Fibroblast of skin of abdomen (primary cell): ENCODE results near the gene LY86.

Source experiments
- DNase-seq: peaks from one replicate; pipeline ENCODE4 v3.0.0-alpha.2; 2013

Gene LY86

GRCh38 chr6:6683969-6684833, 95.7 kb downstream of the LY86 start:
- no peak for DNase-seq

DNA sequence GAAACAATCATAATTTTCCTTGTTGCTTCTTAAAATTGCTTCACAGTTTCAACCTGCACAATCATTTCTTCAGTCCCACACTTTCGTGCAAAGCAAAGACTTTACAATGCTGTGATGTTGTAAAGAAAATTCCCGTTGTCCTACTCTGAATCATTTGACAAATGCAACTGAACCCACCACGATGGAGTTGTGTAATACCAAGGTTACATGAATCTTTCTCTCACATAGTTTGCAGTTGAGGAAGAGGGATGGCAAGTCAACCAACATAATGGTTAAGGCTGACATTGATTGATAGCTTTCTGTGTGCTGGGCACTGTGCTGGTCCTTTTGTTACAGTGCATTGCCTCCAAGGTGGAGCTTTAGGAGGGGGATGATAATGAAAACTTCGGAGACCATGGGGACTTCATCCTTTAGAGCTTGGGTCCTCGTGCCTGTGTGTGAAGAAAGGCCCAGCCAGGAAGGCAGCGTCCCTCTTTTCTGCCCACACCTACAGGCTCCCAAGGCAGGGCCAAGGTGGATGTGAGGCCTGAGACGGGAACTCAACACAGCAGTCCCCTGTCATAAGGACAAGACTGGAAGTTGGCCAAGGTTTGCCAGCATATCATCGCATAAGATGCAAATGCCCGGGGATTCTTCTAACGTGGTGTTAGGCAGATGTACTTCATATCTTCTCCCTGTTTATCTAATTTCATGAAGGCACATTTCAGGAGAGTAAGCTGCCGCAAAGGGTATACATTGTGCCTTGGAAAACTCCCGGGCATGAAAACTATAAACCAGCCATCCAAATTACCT, 96.9 kb downstream of the LY86 start:
- peak; percentile 51 for DNase-seq

GRCh38 chr6:6686176-6686575, 97.7 kb downstream of the LY86 start:
- no peak for DNase-seq

- DNase-seq, result no peak
Observed at GRCh38 chr6:6686748-6687601, 98.5 kb downstream of the LY86 start.

DNA sequence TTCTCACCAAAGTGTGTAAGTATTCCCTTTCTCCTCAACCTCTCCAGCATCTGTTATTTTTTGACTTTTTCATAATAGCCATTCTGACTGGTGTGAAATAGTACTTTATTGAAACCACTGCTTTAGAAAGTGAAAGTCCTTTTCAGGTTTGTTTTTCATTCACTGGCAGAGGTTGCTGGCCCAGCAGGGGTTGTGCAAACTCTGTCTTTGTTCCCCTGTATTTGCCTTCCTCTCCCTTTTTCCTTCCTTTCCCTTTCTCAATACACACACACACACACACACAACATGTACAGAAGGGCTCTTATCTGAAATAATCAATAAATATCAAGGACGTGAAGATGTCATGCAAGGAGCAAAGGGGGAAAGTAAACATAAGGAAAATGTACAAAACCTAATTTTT, 99.8 kb downstream of the LY86 start:
- DNase-seq, result no peak

DNA sequence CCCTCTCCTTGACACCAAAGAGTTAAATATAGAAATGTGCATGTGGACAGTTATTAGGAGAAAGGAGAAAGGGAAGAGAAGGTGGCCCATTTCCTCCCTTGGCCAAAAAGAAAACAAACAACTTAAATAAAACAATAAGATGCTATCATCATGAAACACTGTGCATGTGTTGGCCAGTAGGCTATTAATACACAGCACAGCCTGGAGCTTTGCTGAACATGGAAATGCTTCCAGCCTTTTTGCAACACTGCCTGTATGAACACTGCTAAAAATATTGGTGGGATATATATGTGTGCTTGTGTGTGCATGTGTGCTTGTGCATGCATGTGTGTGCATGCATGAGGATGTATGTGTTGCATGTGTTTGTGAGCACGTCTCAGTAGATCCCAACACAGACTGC, 100.4 kb downstream of the LY86 start:
- no peak for DNase-seq

GRCh38 chr6:6689400-6690143, 101.1 kb downstream of the LY86 start:
- DNase-seq, result peak; percentile 73

DNA sequence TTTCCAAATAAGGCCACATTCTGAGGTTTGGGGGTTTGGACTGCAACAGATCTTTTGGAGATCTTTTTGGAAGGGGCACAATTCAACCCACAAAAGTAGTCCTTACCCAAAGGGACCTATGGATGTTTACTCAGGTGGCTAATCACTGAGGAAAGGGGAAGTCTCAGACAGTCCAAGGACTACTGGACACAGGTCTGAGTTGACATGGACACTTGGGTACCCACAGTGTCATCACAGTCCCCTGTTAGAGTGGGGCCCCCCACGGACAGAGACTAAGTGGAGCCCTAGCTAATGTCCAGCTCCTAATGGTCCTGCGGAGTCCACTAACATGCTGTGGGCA, 101.6 kb downstream of the LY86 start:
- no peak for DNase-seq

DNA sequence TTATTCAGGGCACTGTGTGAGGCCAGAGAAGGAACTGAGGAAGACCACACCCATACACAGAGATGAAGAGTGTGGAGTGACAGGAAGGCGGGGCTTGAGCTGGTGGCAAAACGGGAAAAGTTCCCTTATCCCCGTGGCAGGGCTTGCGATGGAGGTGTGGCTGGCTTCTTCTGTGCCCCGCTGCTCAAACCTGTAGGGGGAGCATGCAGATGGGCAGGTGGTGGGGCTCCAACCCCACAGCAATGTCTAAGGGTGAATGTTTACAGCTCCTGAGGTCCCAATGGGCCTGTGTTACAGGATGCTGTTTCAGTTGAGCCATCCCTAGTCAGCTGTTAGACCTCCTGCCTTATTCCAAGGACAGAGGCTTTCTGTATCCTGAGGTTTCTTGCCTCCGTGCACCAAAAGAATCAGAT, 105.9 kb downstream of the LY86 start:
- no peak for DNase-seq

- no peak for DNase-seq
Observed at GRCh38 chr6:6694825-6695624, 106.5 kb downstream of the LY86 start.

GRCh38 chr6:6695625-6696276, 107.2 kb downstream of the LY86 start:
- DNase-seq, result no peak

DNA sequence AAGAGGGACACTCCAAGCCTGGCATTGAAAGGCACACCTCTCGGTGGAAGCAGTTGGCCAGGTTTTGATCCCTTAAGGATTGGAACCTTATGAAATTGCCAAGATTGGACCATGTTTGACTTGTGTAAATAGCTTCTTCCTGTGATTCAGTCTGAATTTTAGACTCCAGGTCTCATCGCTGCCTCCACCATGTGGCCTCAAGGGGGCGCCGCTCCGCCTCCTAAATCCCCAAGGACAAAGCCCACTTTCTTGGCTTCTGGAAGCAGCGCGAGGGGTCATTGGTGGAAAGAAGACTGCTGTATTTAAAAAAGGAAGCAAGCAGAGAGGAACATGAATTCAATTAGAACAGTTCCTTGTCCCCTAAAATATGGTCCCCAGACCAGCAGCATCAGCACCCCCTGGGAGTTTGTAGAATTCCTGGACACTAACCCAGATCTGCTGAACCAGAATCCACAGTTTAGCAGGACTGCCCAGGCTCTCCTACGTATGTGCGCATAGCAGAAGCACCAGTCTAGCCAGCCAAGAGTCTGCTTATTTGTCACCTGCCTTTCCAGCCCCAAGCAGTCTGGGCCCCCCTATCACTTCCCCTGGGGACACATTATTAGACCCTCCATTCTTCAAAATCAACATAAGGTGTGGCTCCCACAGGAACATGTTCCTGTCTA, 108.5 kb downstream of the LY86 start:
- DNase-seq, result peak; percentile 64

GRCh38 chr6:6697620-6698019, 109.1 kb downstream of the LY86 start:
- DNase-seq, result no peak

DNA sequence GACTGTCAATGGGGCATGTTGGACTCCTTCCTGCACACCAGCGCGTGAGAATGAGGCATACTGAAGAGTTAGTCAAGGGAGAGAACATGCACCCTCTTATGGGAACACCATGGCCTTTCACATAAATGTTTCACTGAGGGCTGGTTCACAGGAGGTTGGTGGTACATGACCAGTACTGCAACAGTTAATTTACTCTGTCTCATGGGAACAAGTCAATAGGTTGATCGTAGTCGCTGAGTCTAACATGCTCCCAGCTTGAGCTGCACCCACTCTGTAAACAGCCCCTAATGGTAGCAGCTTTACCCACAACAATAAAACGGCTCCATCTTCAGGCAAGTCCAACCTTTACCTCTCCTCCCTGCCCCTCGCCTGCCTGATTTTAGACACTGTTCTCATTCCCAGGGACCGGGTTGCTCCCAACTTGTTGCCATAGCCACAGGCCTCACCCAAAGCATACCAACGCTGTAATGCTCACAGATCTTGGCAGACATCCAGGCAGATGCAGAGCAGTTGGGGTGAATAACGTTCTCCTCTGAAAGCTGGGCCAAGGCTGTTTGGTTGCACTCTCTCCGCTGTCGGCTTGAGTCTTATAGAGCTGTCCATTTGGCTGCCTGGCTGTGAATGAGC, 111.3 kb downstream of the LY86 start:
- DNase-seq, result peak; percentile 96

DNA sequence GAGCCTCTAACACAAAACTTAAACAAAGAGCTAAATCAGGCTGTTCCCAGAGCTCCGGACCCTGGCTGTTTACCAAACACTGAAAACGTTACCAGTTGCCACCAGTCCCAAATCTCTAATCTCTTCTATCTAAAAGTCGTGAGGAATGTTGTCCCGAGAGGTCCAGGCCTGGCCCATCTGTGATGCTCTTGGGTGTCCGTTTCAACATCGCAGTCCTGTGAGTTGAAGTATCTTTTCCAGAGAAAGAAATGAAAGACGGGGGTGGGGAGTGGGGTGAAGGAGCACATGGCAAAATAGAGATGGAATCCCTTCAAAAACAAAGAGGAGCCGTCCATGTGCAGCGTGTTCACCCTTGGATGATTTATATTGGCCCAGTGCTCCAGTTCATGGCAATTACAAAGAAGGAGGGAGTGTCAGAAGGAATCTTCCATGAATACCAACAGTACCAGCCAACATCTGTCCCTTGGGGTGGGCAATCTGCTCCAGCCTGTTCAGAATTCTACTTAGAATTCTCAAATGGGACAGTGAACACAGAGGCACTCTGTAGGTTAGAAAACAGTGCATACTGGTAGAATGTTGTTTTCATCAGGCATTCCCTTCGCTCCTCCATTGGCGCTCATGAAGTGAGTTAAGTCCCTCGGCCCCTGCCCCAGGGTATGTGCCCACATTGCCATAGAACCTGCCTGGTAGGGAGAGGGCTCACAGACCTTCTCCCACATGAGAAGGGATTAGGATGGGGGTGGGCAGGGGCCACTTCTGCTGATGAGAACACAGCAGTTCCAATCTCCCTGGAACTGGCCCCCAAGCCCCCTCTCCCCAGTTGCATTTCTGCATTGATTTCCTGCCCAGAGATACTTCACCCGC, 112.1 kb downstream of the LY86 start:
- no peak for DNase-seq

- no peak for DNase-seq
Observed at GRCh38 chr6:6701864-6702263, 113.3 kb downstream of the LY86 start.

DNA sequence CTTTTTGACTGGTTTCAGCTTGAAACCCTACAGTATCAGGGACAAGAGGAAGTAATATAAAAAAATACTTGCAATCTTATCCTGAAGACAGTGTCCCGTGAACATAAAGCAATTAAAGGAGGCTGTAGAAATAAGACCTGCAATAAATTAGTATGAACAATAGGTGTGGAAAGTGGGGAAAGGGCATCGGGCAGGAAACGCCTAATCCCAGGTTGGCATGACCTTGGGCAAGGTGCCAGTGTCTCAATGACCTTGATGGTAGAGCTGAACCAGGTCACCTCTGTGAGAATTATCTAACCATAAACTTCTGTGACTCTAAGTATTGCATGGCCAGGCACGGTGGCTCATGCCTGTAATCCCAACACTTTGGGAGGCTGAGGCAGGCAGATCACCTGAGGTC, 115.2 kb downstream of the LY86 start:
- DNase-seq, result no peak
